H9 (cell line): ENCODE measurements around the gene FAM184A. TPM values are rescaled to one million over a fixed set of nuclear protein-coding genes. Genes with fewer than 3 reads are reported as not detected.

Experiments
- DNase-seq: peaks from one replicate; pipeline ENCODE4 v3.0.0-alpha.2; 2017
- H2AFZ ChIP-seq: one replicate; pipeline ENCODE4 v1.6.1; 2013; ENCODE audit warnings: mild to moderate bottlenecking, low read length, control low read depth, moderate library complexity
- H2AK5ac ChIP-seq: 2 replicates; pipeline ENCODE4 v1.6.1; 2013; ENCODE audit warnings: low read length, control low read depth, mixed read lengths; ENCODE audit not compliant: insufficient read length
- H2BK120ac ChIP-seq: one replicate; pipeline ENCODE4 v1.6.1; 2013; ENCODE audit warnings: low read depth, mild to moderate bottlenecking, low read length, control low read depth, inconsistent platforms; ENCODE audit not compliant: poor library complexity, severe bottlenecking
- H2BK12ac ChIP-seq: 2 replicates; pipeline ENCODE4 v1.6.1; 2013; ENCODE audit warnings: low read length, control low read depth, mixed read lengths, low read depth; ENCODE audit not compliant: insufficient read length
- H2BK15ac ChIP-seq: 2 replicates; pipeline ENCODE4 v1.6.1; 2013; ENCODE audit warnings: low read depth, low read length, control low read depth
- H2BK20ac ChIP-seq: one replicate; pipeline ENCODE4 v1.6.1; 2013; ENCODE audit warnings: low read depth, mild to moderate bottlenecking, low read length, control low read depth, inconsistent platforms; ENCODE audit not compliant: poor library complexity, severe bottlenecking
- H2BK5ac ChIP-seq: 2 replicates; pipeline ENCODE4 v1.6.1; 2013; ENCODE audit warnings: low read length, control low read depth, mixed read lengths; ENCODE audit not compliant: insufficient read length
- H3K14ac ChIP-seq: 2 replicates; pipeline ENCODE4 v1.6.1; 2013; ENCODE audit warnings: low read length, control low read depth; ENCODE audit not compliant: insufficient read depth
- H3K18ac ChIP-seq: 2 replicates; pipeline ENCODE4 v1.6.1; 2013; ENCODE audit warnings: low read depth, mild to moderate bottlenecking, mixed read lengths, low read length, control low read depth; ENCODE audit not compliant: insufficient read length
- H3K23ac ChIP-seq: 2 replicates; pipeline ENCODE4 v1.6.1; 2013; ENCODE audit warnings: low read length, control low read depth, mixed read lengths, low read depth; ENCODE audit not compliant: insufficient read length
- H3K23me2 ChIP-seq: 2 replicates; pipeline ENCODE4 v1.6.1; 2013; ENCODE audit warnings: low read depth, mild to moderate bottlenecking, mixed read lengths, low read length, control low read depth; ENCODE audit not compliant: insufficient read length, poor library complexity, severe bottlenecking
- H3K27ac ChIP-seq: 2 replicates; pipeline ENCODE4 v1.5.1; 2013; ENCODE audit warnings: low read length, control low read depth, mixed read lengths, low read depth; ENCODE audit not compliant: insufficient read length
- H3K27me3 ChIP-seq: 2 replicates; pipeline ENCODE4 v1.6.1; 2013; ENCODE audit warnings: low read length, control low read depth, inconsistent platforms; ENCODE audit not compliant: insufficient read depth
- H3K4ac ChIP-seq: 2 replicates; pipeline ENCODE4 v1.6.1; 2013; ENCODE audit warnings: low read depth, mild to moderate bottlenecking, control low read depth, inconsistent platforms, low read length, moderate library complexity
- H3K4me1 ChIP-seq: 2 replicates; pipeline ENCODE4 v1.6.1; 2013; ENCODE audit warnings: low read length, control low read depth, inconsistent platforms; ENCODE audit not compliant: insufficient read depth
- H3K4me2 ChIP-seq: 2 replicates; pipeline ENCODE4 v1.6.1; 2013; ENCODE audit warnings: low read length, control low read depth, mixed read lengths; ENCODE audit not compliant: insufficient read length, insufficient read depth
- H3K56ac ChIP-seq: 2 replicates; pipeline ENCODE4 v1.6.1; 2013; ENCODE audit warnings: low read depth, mild to moderate bottlenecking, mixed read lengths, low read length, control low read depth; ENCODE audit not compliant: insufficient read length
- H3K79me1 ChIP-seq: 2 replicates; pipeline ENCODE4 v1.6.1; 2013; ENCODE audit warnings: low read depth, mild to moderate bottlenecking, moderate library complexity, low read length, control low read depth, inconsistent platforms; ENCODE audit not compliant: insufficient read depth, poor library complexity, severe bottlenecking
- H3K79me2 ChIP-seq: 2 replicates; pipeline ENCODE4 v1.6.1; 2013; ENCODE audit warnings: low read length, control low read depth, inconsistent platforms; ENCODE audit not compliant: insufficient read depth
- H3K9ac ChIP-seq: 2 replicates; pipeline ENCODE4 v1.6.1; 2013; ENCODE audit warnings: low read length, control low read depth, mixed read lengths; ENCODE audit not compliant: insufficient read length; ENCODE audit errors: extremely low read depth
- H3K9me3 ChIP-seq: one replicate; pipeline ENCODE4 v1.6.1; 2013; ENCODE audit warnings: low read depth, low read length, inconsistent platforms; ENCODE audit not compliant: control insufficient read depth
- H3T11ph ChIP-seq: one replicate; pipeline ENCODE4 v1.6.1; 2013; ENCODE audit warnings: mild to moderate bottlenecking, low read length, control low read depth, inconsistent platforms
- H4K20me1 ChIP-seq: one replicate; pipeline ENCODE4 v1.6.1; 2013; ENCODE audit not compliant: control insufficient read depth, insufficient read length, insufficient read depth
- H4K5ac ChIP-seq: 2 replicates; pipeline ENCODE4 v1.6.1; 2013; ENCODE audit warnings: low read depth, mild to moderate bottlenecking, mixed read lengths, low read length, control low read depth; ENCODE audit not compliant: insufficient read length
- H4K8ac ChIP-seq: replicated peaks from 2 replicates; pipeline ENCODE4 v1.6.1; 2013; ENCODE audit warnings: low read length, control low read depth, mixed read lengths, low read depth; ENCODE audit not compliant: insufficient read length
- H4K91ac ChIP-seq: 2 replicates; pipeline ENCODE4 v1.6.1; 2013; ENCODE audit warnings: low read depth, mild to moderate bottlenecking, moderate library complexity, mixed read lengths, low read length, control low read depth; ENCODE audit not compliant: insufficient read length
- H3K27ac Mint-ChIP-seq, 3 experiments: 2 replicates in 2 of 3; 3 replicates in 1 of 3; pipeline ENCODE4 v1.8.0; 2020 to 2021; ENCODE audit warnings: mixed read lengths in 3 of 3, mild to moderate bottlenecking in 1 of 3, moderate library complexity in 1 of 3
- H3K27me3 Mint-ChIP-seq: 2 replicates; pipeline ENCODE4 v1.8.0; 2021; ENCODE audit warnings: low read depth, mild to moderate bottlenecking, moderate library complexity, mixed read lengths
- H3K36me3 Mint-ChIP-seq, 3 experiments: 2 replicates in 2 of 3; 3 replicates in 1 of 3; pipeline ENCODE4 v1.8.0; 2020 to 2021; ENCODE audit warnings: low read depth in 3 of 3, mixed read lengths in 3 of 3; ENCODE audit not compliant: insufficient read depth in 1 of 3
- H3K4me1 Mint-ChIP-seq, 2 experiments: 2 replicates each; pipeline ENCODE4 v1.8.0; 2020; ENCODE audit warnings: mixed read lengths in 2 of 2
- H3K4me3 Mint-ChIP-seq, 2 experiments: 2 replicates in 1 of 2; 3 replicates in 1 of 2; pipeline ENCODE4 v1.8.0; 2020 to 2021; ENCODE audit warnings: mild to moderate bottlenecking in 2 of 2, mixed read lengths in 2 of 2, moderate library complexity in 1 of 2
- H3K9me3 Mint-ChIP-seq, 2 experiments: 2 replicates in 1 of 2; 3 replicates in 1 of 2; pipeline ENCODE4 v1.8.0; 2020; ENCODE audit warnings: mild to moderate bottlenecking in 2 of 2, mixed read lengths in 2 of 2, moderate library complexity in 1 of 2
- WGBS: extraction: QIAGEN DNeasy Blood & Tissue Kit; methylation state at CpG from one replicate; pipeline ENCODE4 v1.1.7; 2013; ENCODE audit warnings: missing lambda C conversion rate, low lambda C conversion rate, mixed read lengths; ENCODE audit not compliant: insufficient read length; ENCODE audit errors: extremely low coverage; 5-methylcytosine and 5-hydroxymethylcytosine counted together
- total RNA-seq: library from RNA; stranded (reverse); gene quantifications from 2 replicates; pipeline ENCODE4 v1.2.1, GENCODE V29; 2021
- TF ChIP-seq, protein P1 (sequence below): fragments of 200-600 bp; sonication (generic); conservative IDR thresholded peaks from 3 replicates; pipeline ENCODE4 v1.8.0; 2021; ENCODE audit warnings: antibody characterized with exemption, mild to moderate bottlenecking

Gene FAM184A
- total RNA-seq, 1 experiment from 2014 or later, result 11.4 TPM

DNA sequence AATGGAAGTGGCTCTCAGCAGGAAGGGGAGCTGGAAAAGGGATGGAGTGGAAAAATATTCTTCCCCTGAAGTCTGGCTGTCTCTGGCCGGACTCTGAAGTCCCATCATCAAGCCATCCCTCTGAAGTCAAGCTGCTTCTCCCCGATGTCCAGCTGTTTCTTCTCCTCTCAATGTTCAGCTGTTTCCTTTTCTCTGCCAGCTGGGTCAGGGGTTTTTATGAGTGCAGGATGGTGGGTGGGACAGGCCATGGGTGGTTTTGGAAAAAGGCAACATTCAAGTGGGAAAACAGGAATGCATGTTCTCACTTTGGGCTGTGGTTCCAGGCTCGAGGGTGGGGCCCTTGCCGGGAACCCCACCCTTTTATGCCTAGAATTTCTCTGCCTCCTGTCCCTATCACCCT, 48.4 kb upstream of the FAM184A start:
- Histone ChIP-seq H2BK5ac (no peak overlapping the region), H3K79me1 (no peaks in the 10 kb centered on the region), H3K27ac (no peak overlapping the region), H4K20me1 (no peaks in the 10 kb centered on the region), H2AK5ac (no peak overlapping the region), H3T11ph (no peak overlapping the region), H3K9me3 (no peaks in the 10 kb centered on the region), H4K5ac (no peak overlapping the region), H2BK15ac (no peak overlapping the region), H3K4me2 (no peak overlapping the region), H2BK120ac (no peak overlapping the region), H3K27me3 (no peaks in the 10 kb centered on the region), H3K14ac (no peak overlapping the region), H3K4me1 (no peaks in the 10 kb centered on the region; the same call in 1 of the 2 replicates), H3K4ac (no peak overlapping the region), H3K9ac (no peak overlapping the region), H4K91ac (no peak overlapping the region), H2BK20ac (no peak overlapping the region), H2AFZ (no peak overlapping the region), H3K23ac (no peak overlapping the region), H3K23me2 (no peaks in the 10 kb centered on the region), H2BK12ac (no peak overlapping the region), H3K18ac (no peak overlapping the region), H3K56ac (no peak overlapping the region), H3K79me2 (no peaks in the 10 kb centered on the region), H4K8ac (no peak overlapping the region)
- H3K36me3 Mint-ChIP-seq, result no peaks in the 10 kb centered on the region; a peak in 1 of 7 replicates
- H3K4me1 Mint-ChIP-seq, result peaks cover 19 to 26% of the 10 kb centered on the region in 2 experiments
- H3K27me3 Mint-ChIP-seq, result no peaks in the 10 kb centered on the region
- WGBS, result no CpG with 5 or more reads among the region's 4 CpGs
- DNase-seq, result no peak
- H3K4me3 Mint-ChIP-seq, result no peak overlapping the region
- H3K27ac Mint-ChIP-seq, result no peak overlapping the region
- TF ChIP-seq, protein P1, sequence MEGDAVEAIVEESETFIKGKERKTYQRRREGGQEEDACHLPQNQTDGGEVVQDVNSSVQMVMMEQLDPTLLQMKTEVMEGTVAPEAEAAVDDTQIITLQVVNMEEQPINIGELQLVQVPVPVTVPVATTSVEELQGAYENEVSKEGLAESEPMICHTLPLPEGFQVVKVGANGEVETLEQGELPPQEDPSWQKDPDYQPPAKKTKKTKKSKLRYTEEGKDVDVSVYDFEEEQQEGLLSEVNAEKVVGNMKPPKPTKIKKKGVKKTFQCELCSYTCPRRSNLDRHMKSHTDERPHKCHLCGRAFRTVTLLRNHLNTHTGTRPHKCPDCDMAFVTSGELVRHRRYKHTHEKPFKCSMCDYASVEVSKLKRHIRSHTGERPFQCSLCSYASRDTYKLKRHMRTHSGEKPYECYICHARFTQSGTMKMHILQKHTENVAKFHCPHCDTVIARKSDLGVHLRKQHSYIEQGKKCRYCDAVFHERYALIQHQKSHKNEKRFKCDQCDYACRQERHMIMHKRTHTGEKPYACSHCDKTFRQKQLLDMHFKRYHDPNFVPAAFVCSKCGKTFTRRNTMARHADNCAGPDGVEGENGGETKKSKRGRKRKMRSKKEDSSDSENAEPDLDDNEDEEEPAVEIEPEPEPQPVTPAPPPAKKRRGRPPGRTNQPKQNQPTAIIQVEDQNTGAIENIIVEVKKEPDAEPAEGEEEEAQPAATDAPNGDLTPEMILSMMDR, result no peak
- H3K9me3 Mint-ChIP-seq, result no peaks in the 10 kb centered on the region; a peak in 1 of 5 replicates
